ENCODE measurements around the gene ENTREP3.

DNA sequence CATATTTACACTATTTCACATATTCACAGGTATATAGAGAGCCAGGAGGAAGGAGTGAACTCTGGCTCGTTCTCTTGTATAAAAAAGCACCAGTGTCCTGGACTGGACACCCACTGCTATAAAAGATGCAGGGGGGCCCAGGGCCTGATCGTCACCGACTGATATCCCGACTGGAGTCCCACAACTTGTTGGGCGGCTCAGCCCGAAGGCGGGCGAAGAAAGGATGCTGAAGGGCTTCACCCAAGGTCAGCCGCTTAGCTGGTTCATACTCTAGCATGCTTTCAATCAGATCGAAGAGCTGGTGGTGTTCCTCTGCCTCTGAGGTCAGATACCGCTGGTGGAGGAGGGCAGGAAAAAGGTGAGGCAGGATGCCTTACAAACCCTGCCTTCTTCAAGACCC lies 7.8 kb upstream of the ENTREP3 start:
- TF ChIP-seq, protein P1, sequence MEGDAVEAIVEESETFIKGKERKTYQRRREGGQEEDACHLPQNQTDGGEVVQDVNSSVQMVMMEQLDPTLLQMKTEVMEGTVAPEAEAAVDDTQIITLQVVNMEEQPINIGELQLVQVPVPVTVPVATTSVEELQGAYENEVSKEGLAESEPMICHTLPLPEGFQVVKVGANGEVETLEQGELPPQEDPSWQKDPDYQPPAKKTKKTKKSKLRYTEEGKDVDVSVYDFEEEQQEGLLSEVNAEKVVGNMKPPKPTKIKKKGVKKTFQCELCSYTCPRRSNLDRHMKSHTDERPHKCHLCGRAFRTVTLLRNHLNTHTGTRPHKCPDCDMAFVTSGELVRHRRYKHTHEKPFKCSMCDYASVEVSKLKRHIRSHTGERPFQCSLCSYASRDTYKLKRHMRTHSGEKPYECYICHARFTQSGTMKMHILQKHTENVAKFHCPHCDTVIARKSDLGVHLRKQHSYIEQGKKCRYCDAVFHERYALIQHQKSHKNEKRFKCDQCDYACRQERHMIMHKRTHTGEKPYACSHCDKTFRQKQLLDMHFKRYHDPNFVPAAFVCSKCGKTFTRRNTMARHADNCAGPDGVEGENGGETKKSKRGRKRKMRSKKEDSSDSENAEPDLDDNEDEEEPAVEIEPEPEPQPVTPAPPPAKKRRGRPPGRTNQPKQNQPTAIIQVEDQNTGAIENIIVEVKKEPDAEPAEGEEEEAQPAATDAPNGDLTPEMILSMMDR (IDR thresholded peaks at IDR 0.05), result no peak
- TF ChIP-seq POLR2A (IDR thresholded peaks at IDR 0.05), result no peak
